ENCODE measurements around the gene FNBP1. TPM values are rescaled to one million over a fixed set of nuclear protein-coding genes. Genes with fewer than 3 reads are reported as not detected.

Gene FNBP1
- total and polyA plus RNA-seq, 2 of the 8 experiments (the other 6 are each of a cell fraction or from before 2014, with no cell fraction given): 7.2 to 40.9 TPM

GRCh38 chr9:130043654-130044623 is 950 bp upstream of the FNBP1 start (continued):
- TF ChIP-seq, protein P1, sequence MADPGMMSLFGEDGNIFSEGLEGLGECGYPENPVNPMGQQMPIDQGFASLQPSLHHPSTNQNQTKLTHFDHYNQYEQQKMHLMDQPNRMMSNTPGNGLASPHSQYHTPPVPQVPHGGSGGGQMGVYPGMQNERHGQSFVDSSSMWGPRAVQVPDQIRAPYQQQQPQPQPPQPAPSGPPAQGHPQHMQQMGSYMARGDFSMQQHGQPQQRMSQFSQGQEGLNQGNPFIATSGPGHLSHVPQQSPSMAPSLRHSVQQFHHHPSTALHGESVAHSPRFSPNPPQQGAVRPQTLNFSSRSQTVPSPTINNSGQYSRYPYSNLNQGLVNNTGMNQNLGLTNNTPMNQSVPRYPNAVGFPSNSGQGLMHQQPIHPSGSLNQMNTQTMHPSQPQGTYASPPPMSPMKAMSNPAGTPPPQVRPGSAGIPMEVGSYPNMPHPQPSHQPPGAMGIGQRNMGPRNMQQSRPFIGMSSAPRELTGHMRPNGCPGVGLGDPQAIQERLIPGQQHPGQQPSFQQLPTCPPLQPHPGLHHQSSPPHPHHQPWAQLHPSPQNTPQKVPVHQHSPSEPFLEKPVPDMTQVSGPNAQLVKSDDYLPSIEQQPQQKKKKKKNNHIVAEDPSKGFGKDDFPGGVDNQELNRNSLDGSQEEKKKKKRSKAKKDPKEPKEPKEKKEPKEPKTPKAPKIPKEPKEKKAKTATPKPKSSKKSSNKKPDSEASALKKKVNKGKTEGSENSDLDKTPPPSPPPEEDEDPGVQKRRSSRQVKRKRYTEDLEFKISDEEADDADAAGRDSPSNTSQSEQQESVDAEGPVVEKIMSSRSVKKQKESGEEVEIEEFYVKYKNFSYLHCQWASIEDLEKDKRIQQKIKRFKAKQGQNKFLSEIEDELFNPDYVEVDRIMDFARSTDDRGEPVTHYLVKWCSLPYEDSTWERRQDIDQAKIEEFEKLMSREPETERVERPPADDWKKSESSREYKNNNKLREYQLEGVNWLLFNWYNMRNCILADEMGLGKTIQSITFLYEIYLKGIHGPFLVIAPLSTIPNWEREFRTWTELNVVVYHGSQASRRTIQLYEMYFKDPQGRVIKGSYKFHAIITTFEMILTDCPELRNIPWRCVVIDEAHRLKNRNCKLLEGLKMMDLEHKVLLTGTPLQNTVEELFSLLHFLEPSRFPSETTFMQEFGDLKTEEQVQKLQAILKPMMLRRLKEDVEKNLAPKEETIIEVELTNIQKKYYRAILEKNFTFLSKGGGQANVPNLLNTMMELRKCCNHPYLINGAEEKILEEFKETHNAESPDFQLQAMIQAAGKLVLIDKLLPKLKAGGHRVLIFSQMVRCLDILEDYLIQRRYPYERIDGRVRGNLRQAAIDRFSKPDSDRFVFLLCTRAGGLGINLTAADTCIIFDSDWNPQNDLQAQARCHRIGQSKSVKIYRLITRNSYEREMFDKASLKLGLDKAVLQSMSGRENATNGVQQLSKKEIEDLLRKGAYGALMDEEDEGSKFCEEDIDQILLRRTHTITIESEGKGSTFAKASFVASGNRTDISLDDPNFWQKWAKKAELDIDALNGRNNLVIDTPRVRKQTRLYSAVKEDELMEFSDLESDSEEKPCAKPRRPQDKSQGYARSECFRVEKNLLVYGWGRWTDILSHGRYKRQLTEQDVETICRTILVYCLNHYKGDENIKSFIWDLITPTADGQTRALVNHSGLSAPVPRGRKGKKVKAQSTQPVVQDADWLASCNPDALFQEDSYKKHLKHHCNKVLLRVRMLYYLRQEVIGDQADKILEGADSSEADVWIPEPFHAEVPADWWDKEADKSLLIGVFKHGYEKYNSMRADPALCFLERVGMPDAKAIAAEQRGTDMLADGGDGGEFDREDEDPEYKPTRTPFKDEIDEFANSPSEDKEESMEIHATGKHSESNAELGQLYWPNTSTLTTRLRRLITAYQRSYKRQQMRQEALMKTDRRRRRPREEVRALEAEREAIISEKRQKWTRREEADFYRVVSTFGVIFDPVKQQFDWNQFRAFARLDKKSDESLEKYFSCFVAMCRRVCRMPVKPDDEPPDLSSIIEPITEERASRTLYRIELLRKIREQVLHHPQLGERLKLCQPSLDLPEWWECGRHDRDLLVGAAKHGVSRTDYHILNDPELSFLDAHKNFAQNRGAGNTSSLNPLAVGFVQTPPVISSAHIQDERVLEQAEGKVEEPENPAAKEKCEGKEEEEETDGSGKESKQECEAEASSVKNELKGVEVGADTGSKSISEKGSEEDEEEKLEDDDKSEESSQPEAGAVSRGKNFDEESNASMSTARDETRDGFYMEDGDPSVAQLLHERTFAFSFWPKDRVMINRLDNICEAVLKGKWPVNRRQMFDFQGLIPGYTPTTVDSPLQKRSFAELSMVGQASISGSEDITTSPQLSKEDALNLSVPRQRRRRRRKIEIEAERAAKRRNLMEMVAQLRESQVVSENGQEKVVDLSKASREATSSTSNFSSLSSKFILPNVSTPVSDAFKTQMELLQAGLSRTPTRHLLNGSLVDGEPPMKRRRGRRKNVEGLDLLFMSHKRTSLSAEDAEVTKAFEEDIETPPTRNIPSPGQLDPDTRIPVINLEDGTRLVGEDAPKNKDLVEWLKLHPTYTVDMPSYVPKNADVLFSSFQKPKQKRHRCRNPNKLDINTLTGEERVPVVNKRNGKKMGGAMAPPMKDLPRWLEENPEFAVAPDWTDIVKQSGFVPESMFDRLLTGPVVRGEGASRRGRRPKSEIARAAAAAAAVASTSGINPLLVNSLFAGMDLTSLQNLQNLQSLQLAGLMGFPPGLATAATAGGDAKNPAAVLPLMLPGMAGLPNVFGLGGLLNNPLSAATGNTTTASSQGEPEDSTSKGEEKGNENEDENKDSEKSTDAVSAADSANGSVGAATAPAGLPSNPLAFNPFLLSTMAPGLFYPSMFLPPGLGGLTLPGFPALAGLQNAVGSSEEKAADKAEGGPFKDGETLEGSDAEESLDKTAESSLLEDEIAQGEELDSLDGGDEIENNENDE (IDR thresholded peaks at IDR 0.05; ENCODE audit: insufficient replicate concordance, low read length): no peak
- TF ChIP-seq CTBP2 (IDR thresholded peaks at IDR 0.05; ENCODE audit: borderline replicate concordance, insufficient read depth, insufficient read length, low read length) (no peak), POU5F1 (IDR thresholded peaks at IDR 0.05; ENCODE audit: low read depth, low read length) (no peak), KDM4A (IDR thresholded peaks at IDR 0.05; ENCODE audit: low read depth, low read length, severe bottlenecking) (peak; percentile 12), CBX5 (IDR thresholded peaks at IDR 0.05; ENCODE audit: low read depth, low read length) (no peak), SP4 (IDR thresholded peaks at IDR 0.05; ENCODE audit: low read length) (no peak), CEBPB (IDR thresholded peaks at IDR 0.05; ENCODE audit: low read depth, low read length) (no peak), RBBP5 (IDR thresholded peaks at IDR 0.05; ENCODE audit: borderline replicate concordance, low read depth, low read length) (no peak), BACH1 (IDR thresholded peaks at IDR 0.05; ENCODE audit: low read length) (0 out of 2 replicates have a peak, but pooled peaks have one; percentile 1), CREB1 (IDR thresholded peaks at IDR 0.05) (no peak)
